ENCODE data around the gene C10orf120.

The C10orf120 gene

GRCh38 chr10:122703483-122704448, 4.1 kb upstream of the C10orf120 start:
- peak; percentile 45 for DNase-seq

GRCh38 chr10:122702275-122702674, 2.6 kb upstream of the C10orf120 start:
- no peak for DNase-seq

- no peak for DNase-seq
Observed at GRCh38 chr10:122701652-122702051, 2.0 kb upstream of the C10orf120 start.

GRCh38 chr10:122696687-122697086, 3.0 kb downstream of the C10orf120 start:
- no peak for DNase-seq

GRCh38 chr10:122692744-122693143, 6.9 kb downstream of the C10orf120 start:
- no peak for DNase-seq

GRCh38 chr10:122689146-122689820, 10.4 kb downstream of the C10orf120 start:
- DNase-seq, result no peak

GRCh38 chr10:122688293-122688989, 11.2 kb downstream of the C10orf120 start:
- no peak for DNase-seq

GRCh38 chr10:122682522-122682921, 17.1 kb downstream of the C10orf120 start:
- DNase-seq, result no peak

- no peak for DNase-seq
Observed at GRCh38 chr10:122678266-122678665, 21.4 kb downstream of the C10orf120 start.

GRCh38 chr10:122675278-122675677, 24.4 kb downstream of the C10orf120 start:
- DNase-seq, result no peak

GRCh38 chr10:122674781-122675180, 24.9 kb downstream of the C10orf120 start:
- DNase-seq, result no peak

- no peak for DNase-seq
Observed at GRCh38 chr10:122673731-122674130, 25.9 kb downstream of the C10orf120 start.

- no peak for DNase-seq
Observed at GRCh38 chr10:122673269-122673668, 26.4 kb downstream of the C10orf120 start.

- no peak for DNase-seq
Observed at GRCh38 chr10:122672655-122673054, 27.0 kb downstream of the C10orf120 start.

- no peak for DNase-seq
Observed at GRCh38 chr10:122671355-122671754, 28.3 kb downstream of the C10orf120 start.

GRCh38 chr10:122669842-122670241, 29.8 kb downstream of the C10orf120 start:
- DNase-seq, result no peak

- no peak for DNase-seq
Observed at GRCh38 chr10:122669045-122669444, 30.6 kb downstream of the C10orf120 start.

GRCh38 chr10:122665946-122666345, 33.7 kb downstream of the C10orf120 start:
- no peak for DNase-seq

GRCh38 chr10:122665329-122665860, 34.3 kb downstream of the C10orf120 start:
- DNase-seq, result no peak

- DNase-seq, result no peak
Observed at GRCh38 chr10:122664501-122664900, 35.1 kb downstream of the C10orf120 start.

- DNase-seq, result no peak
Observed at GRCh38 chr10:122663516-122664130, 36.0 kb downstream of the C10orf120 start.

- no peak for DNase-seq
Observed at GRCh38 chr10:122662231-122662630, 37.4 kb downstream of the C10orf120 start.

GRCh38 chr10:122660696-122661095, 39.0 kb downstream of the C10orf120 start:
- no peak for DNase-seq
